ENCODE results near the gene TANC1. TPM values are rescaled to one million over a fixed set of nuclear protein-coding genes. Genes with fewer than 3 reads are reported as not detected.

TANC1 gene
- total and polyA plus RNA-seq, 11 donors: 26.6 to 91.1 (median 68.8) TPM

DNA sequence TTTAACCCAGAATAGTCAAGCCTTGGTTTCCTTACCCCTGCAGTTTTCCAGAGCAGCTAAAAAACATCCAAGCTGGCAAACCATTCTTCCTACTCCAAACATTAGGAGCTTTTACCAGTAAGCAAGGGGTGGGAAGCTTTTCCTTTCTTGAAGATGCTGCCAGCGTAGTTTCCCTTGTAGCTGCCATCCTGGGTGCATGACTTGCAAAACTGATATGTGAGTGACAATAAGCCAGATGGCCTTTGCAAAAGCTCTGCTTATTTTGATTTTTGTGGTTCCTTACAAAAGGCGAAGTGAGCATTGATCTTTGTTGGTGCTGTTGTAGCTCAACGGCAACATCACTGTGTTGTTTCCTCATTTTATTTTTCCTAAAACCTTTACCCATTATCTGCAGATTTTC lies 179.2 kb downstream of the TANC1 start:
- Histone ChIP-seq H3K36me3 (peaks cover 0 to 33% (median 9%) of the 10 kb centered on the region in 9 donors), H3K27ac (peak overlapping the region; percentile 11 to 83 (median 73)), H3K4me3 (peak overlapping the region in 1 of 12 donors; percentile 10), H3K4me1 (peaks cover 5 to 71% (median 47%) of the 10 kb centered on the region in 12 donors), H3K9me3 (no peaks in the 10 kb centered on the region), H3K27me3 (no peaks in the 10 kb centered on the region)
- 57 to 70% (median 62%) methylated on average over 3 of the region's 3 CpGs for WGBS, 4 donors
- TF ChIP-seq POLR2A (IDR thresholded peaks at IDR 0.05): no peak
- TF ChIP-seq, protein P1, sequence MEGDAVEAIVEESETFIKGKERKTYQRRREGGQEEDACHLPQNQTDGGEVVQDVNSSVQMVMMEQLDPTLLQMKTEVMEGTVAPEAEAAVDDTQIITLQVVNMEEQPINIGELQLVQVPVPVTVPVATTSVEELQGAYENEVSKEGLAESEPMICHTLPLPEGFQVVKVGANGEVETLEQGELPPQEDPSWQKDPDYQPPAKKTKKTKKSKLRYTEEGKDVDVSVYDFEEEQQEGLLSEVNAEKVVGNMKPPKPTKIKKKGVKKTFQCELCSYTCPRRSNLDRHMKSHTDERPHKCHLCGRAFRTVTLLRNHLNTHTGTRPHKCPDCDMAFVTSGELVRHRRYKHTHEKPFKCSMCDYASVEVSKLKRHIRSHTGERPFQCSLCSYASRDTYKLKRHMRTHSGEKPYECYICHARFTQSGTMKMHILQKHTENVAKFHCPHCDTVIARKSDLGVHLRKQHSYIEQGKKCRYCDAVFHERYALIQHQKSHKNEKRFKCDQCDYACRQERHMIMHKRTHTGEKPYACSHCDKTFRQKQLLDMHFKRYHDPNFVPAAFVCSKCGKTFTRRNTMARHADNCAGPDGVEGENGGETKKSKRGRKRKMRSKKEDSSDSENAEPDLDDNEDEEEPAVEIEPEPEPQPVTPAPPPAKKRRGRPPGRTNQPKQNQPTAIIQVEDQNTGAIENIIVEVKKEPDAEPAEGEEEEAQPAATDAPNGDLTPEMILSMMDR (IDR thresholded peaks at IDR 0.05): no peak
- no peak for ATAC-seq
- intact Hi-C loops (cut with DNase I): no loop called here
- no peak for DNase-seq

DNA sequence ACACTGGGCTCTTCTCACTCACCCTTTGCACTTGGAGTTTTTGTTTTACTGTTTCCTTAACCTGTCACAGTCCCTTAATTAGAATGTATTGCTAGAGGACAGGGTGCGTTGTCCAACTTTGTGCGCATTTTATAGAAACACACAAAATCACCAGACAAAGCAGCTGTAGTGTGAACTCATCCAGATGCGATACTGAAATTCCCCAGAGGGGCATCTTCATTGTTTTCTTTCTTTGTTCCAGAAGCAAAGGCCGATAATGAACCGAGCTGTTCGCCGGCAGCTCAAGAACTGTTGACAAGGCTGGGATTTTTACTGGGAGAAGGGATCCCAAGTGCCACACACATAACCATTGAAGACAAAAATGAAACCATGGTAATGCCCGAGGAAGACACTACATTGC lies 180.5 kb downstream of the TANC1 start:
- 29 to 53% (median 38%) methylated on average over 8 of the region's 8 CpGs for WGBS, 4 donors
- Histone ChIP-seq H3K27ac (peak overlapping the region in 11 of 12 donors; percentile 50 to 83 (median 74)), H3K9me3 (no peaks in the 10 kb centered on the region), H3K27me3 (no peaks in the 10 kb centered on the region), H3K36me3 (peaks cover 0 to 43% (median 9%) of the 10 kb centered on the region in 9 donors), H3K4me3 (peak overlapping the region in 2 of 12 donors; percentile 20 to 32), H3K4me1 (peaks cover 11 to 83% (median 59%) of the 10 kb centered on the region in 12 donors)
- DNase-seq: no peak
- ATAC-seq: no peak
- TF ChIP-seq, protein P1 (IDR thresholded peaks at IDR 0.05): peak in 1 of 12 donors; percentile 33
- no peak for TF ChIP-seq POLR2A (IDR thresholded peaks at IDR 0.05)
- intact Hi-C loops (cut with DNase I): no loop called here

DNA sequence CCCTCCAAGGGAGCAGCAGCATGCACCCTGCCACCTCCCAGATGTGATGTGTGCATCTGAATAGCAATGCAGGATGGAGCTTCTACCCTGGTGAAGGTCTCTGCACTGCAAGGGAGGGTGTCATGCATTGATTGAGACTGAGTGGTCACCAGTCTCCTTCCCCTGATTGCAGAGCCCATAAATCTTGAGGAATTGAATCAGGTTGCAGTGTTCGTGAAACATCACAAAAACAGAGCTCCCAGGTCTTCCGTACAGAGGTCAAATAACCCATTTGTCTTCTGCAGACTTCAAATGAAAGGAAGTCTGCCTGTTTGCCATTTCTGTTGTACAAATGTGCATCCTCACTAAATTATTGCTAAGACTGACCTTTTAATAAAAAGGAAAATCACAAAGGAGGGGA lies 181.3 kb downstream of the TANC1 start:
- WGBS, 4 donors: 66 to 75% (median 73%) methylated on average over 2 of the region's 2 CpGs
- H3K4me3 ChIP-seq: no peak overlapping the region
- TF ChIP-seq POLR2A (IDR thresholded peaks at IDR 0.05): no peak
- H3K27me3 ChIP-seq: no peaks in the 10 kb centered on the region
- peaks cover 0 to 51% (median 9%) of the 10 kb centered on the region in 9 donors for H3K36me3 ChIP-seq
- H3K4me1 ChIP-seq: peaks cover 11 to 86% (median 67%) of the 10 kb centered on the region in 12 donors
- no peaks in the 10 kb centered on the region for H3K9me3 ChIP-seq
- no peak for DNase-seq
- H3K27ac ChIP-seq: peak overlapping the region in 8 of 12 donors; percentile 22 to 83 (median 68)
- intact Hi-C loops (cut with DNase I): no loop called here
- no peak for ATAC-seq

DNA sequence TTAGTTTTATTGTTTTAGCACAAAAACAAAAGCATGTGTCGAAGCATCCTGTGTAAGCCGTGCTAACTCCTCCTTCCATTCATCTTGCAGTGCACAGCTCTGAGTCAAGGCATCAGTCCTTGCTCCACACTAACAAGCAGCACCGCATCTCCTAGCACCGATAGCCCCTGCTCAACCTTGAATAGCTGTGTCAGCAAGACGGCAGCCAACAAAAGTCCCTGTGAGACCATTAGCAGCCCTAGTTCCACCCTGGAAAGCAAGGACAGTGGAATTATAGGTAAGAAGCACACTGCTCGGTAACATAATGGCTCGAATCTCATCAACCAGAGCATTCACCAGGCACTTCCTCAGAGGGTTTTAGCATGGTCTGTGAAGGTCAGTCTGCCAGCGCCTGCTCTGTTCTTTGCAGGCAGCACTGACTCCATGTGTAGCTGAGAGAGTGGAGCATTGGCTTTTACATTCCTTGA lies 181.9 kb downstream of the TANC1 start:
- no peak for TF ChIP-seq POLR2A (IDR thresholded peaks at IDR 0.05)
- TF ChIP-seq, protein P1 (IDR thresholded peaks at IDR 0.05): no peak
- Histone ChIP-seq H3K36me3 (peaks cover 0 to 54% (median 9%) of the 10 kb centered on the region in 9 donors), H3K27me3 (no peaks in the 10 kb centered on the region), H3K4me3 (no peak overlapping the region), H3K9me3 (no peaks in the 10 kb centered on the region), H3K27ac (peak overlapping the region in 2 of 12 donors; percentile 11 to 82), H3K4me1 (peaks cover 11 to 86% (median 72%) of the 10 kb centered on the region in 12 donors)
- ATAC-seq: no peak
- no peak for DNase-seq
- intact Hi-C loops (cut with DNase I): no loop called here
- WGBS, 4 donors: 47 to 59% (median 51%) methylated on average over 8 of the region's 8 CpGs
